Measurements from ENCODE around the gene CHI3L1. TPM values are rescaled to one million over a fixed set of nuclear protein-coding genes. Genes with fewer than 3 reads are reported as not detected.

The CHI3L1 gene
- total RNA-seq, 1 experiment from 2014 or later: 0.42 TPM

DNA sequence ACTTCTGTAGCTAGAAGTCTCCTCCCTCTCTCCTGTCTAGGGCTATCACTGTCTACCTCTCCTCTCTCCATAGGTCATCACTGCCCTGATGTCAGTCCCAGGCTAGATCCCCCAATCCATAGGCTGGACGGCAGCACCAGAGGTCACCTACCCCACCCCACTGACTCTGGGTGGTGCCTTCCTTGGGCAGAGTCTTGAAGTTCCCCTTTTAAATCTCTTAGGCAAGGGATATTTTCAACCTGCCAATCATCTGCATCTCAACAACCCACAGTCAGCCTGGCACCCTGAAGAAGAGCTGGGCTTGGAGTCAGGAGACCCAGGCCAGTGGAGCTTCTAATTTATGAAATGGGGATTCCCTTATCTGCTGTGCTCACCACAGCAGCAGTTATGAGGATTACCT, 24.1 kb downstream of the CHI3L1 start:
- DNase-seq: no peak
- no peak overlapping the region for H3K4me3 ChIP-seq (ENCODE audit: insufficient read depth, low read depth, low read length)
- H3K27me3 ChIP-seq (ENCODE audit: control insufficient read depth, insufficient read depth, low read length): no peaks in the 10 kb centered on the region
- H3K36me3 ChIP-seq (replicated peaks; ENCODE audit: control insufficient read depth, insufficient read depth, low read length): no peaks in the 10 kb centered on the region

DNA sequence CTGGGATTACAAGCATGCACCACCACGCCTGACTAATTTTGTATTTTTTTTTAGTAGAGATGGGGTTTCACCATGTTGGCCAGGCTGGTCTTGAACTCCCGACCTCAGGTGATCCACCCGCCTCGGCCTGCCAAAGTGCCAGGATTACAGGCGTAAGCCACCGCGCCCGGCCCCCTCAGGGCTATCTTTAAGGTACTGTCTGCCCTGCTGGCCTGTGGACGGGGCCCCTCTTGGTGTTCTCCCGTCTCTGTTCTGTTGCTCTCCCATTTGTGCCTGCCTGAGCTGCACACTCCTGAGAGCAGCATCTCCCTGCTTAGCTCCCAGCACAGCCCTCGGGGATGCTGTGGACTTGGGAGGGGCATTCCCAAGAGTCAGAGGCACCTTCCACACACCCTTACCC, 24.8 kb downstream of the CHI3L1 start:
- DNase-seq: no peak
- Histone ChIP-seq H3K4me3 (ENCODE audit: insufficient read depth, low read depth, low read length) (no peak overlapping the region), H3K27me3 (ENCODE audit: control insufficient read depth, insufficient read depth, low read length) (no peaks in the 10 kb centered on the region)

DNA sequence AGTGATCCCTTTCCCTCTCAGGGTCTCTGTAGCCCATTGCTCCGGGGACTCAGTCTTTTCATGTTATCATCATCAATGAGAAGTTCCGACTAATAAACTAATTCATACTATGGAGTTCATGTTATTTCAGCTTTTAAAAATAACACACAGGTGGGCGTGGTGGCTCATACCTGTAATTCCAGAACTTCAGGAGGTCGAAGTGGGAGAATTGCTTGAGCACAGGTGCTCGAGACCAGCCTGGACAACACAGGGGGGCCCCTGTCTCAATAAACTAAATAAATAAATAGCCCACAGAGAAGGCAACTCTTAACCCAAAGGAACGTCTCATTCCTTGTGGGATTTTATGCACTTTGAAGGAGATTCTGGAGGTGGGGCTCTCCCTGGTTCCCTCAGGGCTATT, 25.3 kb downstream of the CHI3L1 start:
- no peak overlapping the region for H3K4me3 ChIP-seq (ENCODE audit: insufficient read depth, low read depth, low read length)
- H3K36me3 ChIP-seq (replicated peaks; ENCODE audit: control insufficient read depth, insufficient read depth, low read length): no peaks in the 10 kb centered on the region
- no peak for DNase-seq
- no peaks in the 10 kb centered on the region for H3K27me3 ChIP-seq (ENCODE audit: control insufficient read depth, insufficient read depth, low read length)

More for the DNA sequence above, 24.8 kb downstream of the CHI3L1 start:
- H3K36me3 ChIP-seq (replicated peaks; ENCODE audit: control insufficient read depth, insufficient read depth, low read length): no peaks in the 10 kb centered on the region

DNA sequence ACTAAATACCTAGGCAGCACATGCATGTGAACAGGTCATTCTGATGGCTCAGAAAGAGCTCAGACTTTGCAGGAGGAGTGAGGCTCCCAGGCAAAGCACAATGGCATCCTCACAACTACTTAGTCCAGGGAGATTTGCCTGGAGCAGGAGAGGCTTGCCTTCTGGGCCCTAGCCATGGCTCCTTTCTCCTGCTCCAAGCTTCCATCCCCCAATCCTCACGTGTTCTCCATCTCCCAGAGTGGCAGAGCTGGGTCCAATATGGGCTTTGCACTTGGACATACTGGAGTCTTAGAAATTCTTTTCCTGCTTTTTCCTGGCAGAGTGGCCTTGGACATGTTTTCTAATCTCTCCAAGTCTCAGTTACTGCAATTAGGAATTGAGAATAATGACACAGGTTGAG, 26.7 kb downstream of the CHI3L1 start:
- no peak overlapping the region for H3K4me3 ChIP-seq (ENCODE audit: insufficient read depth, low read depth, low read length)
- no peaks in the 10 kb centered on the region for H3K36me3 ChIP-seq (replicated peaks; ENCODE audit: control insufficient read depth, insufficient read depth, low read length)
- no peaks in the 10 kb centered on the region for H3K27me3 ChIP-seq (ENCODE audit: control insufficient read depth, insufficient read depth, low read length)
- DNase-seq: no peak

DNA sequence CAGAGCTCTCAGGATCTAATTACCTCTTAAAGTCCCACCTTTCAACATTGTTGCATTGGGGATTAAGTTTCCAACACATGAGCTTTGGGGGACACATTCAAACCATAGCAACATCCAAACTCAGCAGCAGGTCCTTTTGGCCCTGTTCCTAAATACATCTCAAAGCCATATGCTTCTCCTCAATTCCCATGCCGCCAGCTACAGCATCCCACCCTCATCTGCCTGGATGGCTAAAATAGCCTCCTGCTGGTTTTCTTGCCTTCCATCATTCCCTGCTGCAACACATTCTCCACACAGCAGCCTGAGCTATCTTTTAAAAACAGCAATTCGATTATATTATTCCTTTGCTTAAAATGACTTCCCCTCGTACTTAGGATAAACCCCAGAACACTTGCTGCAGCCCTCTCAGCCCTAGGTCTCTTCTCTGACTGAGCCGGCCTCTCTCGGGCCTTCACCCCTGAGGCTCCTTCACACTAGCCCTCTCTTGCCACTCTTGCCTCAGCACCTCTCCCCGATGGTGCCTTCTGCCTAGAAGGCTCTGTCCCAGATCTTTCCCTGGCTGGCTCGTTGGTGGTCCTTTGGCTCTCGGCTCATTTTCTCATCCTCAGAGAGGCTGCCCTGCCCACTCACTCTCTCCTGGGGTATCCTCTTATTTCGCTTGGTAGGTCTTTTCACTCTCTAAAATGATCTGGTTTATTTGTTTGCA, 27.4 kb downstream of the CHI3L1 start:
- no peak for DNase-seq
- H3K4me3 ChIP-seq (ENCODE audit: insufficient read depth, low read depth, low read length): no peak overlapping the region

DNA sequence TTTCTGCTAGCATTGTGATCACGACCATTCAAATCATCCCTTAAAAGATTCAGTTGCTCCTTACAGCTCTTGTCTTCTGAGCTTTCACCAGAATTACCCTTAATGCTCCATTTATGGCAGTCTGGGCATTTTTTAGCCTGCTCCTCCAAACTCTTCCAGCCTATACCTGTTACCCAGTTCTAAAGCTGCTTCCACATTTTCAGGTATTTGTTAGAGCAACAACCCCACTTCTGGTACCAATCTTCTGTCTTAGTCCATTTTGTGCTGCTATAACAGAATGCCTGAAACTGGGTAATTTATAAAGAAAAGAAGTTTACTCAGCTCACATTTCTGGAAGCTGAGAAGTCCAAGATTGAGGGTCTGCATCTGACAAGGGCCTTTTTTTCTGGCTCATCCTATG, 28.1 kb downstream of the CHI3L1 start:
- no peaks in the 10 kb centered on the region for H3K36me3 ChIP-seq (replicated peaks; ENCODE audit: control insufficient read depth, insufficient read depth, low read length)
- DNase-seq: no peak
- no peaks in the 10 kb centered on the region for H3K27me3 ChIP-seq (ENCODE audit: control insufficient read depth, insufficient read depth, low read length)
- H3K4me3 ChIP-seq (ENCODE audit: insufficient read depth, low read depth, low read length): no peak overlapping the region

More for the DNA sequence above, 27.4 kb downstream of the CHI3L1 start:
- H3K27me3 ChIP-seq (ENCODE audit: control insufficient read depth, insufficient read depth, low read length): no peaks in the 10 kb centered on the region
- no peaks in the 10 kb centered on the region for H3K36me3 ChIP-seq (replicated peaks; ENCODE audit: control insufficient read depth, insufficient read depth, low read length)

DNA sequence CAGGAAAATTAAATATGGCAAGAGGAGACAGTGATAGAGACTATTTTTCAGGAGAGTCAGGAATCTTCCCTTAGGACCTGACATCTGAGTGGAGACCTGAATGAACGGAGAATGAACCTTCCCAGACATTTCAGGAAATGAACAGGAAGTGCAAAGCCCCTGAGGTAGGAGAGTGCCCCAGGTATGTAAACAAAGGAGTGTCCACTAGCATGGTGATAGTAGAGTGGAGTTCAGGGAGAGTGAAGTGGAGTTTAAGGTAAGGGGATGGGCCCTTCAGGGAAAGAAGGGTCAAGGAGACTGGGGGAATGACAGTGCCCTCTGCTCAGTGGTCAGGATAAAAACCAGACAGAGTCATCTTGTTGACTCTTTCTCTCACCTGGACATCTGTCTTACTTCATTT, 30.2 kb downstream of the CHI3L1 start:
- Histone ChIP-seq H3K36me3 (replicated peaks; ENCODE audit: control insufficient read depth, insufficient read depth, low read length) (no peaks in the 10 kb centered on the region), H3K27me3 (ENCODE audit: control insufficient read depth, insufficient read depth, low read length) (no peaks in the 10 kb centered on the region), H3K4me3 (ENCODE audit: insufficient read depth, low read depth, low read length) (no peak overlapping the region)
- DNase-seq: no peak

DNA sequence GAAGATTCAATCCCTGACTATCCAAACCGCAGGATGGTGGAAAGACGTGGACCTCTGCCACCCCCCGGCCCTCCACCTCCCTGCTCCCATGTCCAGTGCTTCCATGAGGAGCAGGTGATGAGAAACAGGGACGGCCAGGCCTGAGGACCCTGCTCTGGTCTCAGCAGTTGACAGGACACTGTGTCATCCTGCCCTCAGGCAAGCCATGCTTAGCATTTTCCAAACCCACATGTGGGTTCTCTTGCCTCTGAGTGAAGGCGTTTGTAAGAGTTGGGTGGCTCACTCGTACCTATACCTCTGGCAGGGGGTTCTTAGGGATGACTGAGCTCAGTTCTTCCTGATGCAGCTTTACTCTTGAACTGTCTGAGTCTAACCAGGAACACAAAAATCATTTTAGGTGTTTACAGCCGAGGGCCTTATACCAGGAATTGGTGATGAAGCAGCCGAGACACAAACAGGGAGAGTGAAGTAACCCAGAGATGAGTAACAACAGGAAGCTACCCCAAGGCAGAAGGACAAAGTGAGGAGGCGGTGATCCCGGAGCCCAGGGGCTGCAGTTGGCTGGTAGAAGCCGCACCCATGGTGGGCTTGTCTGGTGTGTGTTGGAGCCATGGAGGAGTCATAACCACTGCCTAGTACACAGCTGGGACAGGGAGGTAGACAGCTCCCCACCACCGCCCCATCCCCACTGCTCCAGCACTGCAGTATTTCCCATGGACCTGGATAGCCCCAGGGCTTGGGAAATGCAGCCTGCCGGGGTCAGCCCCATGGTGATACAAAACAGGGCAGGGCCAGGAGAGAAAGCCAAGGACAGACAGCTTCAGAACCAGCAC, 32.3 kb downstream of the CHI3L1 start:
- H3K4me3 ChIP-seq (ENCODE audit: insufficient read depth, low read depth, low read length): no peak overlapping the region
- no peak for DNase-seq
- H3K36me3 ChIP-seq (replicated peaks; ENCODE audit: control insufficient read depth, insufficient read depth, low read length): no peaks in the 10 kb centered on the region
- no peaks in the 10 kb centered on the region for H3K27me3 ChIP-seq (ENCODE audit: control insufficient read depth, insufficient read depth, low read length)

DNA sequence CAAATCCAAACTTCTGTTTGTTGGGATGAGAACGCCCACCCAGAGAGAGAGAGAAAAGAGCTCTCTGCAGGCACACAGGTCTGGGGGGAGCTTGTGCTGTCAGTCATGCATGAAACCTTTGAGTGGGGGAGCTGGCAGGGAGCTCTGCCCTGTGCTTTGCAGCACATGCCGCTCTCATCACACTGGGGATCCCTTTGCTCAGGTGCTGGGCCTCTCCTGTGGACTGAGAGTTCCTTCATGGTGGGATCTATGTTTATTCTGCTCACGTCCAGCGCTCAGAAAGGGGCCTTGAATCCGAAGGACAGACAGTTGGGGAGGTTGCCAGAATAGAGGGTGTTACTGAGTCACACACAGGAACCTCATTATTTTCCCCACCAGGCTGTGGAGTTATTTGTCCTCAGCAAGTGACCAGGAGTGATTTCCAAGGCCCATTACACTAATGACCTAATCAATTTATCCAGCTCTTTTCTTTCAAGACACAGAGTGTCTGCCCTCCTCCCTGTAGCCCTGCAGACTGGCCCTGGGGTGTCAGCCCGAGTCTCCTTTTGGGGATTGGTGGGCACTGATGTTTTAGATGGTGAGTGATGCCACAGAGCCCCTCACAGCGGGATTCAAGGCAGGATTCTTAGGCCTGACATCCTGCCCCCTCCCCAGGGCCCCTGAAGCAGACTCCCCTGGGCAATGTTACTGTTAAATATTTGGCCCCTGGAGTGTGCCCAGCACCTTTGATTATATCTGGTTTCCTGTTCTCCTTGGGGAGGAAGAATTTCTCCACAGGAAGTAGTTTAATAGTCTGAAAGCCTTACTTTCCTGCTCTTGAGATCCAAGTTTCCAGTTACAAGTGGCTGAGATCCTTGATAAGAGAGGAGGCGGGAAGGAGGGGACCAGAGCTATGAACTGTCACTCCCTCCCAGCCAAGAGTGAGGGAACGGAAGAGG, 33.2 kb downstream of the CHI3L1 start:
- DNase-seq: no peak
- no peak overlapping the region for H3K4me3 ChIP-seq (ENCODE audit: insufficient read depth, low read depth, low read length)
- no peaks in the 10 kb centered on the region for H3K36me3 ChIP-seq (replicated peaks; ENCODE audit: control insufficient read depth, insufficient read depth, low read length)
- H3K27me3 ChIP-seq (ENCODE audit: control insufficient read depth, insufficient read depth, low read length): no peaks in the 10 kb centered on the region

DNA sequence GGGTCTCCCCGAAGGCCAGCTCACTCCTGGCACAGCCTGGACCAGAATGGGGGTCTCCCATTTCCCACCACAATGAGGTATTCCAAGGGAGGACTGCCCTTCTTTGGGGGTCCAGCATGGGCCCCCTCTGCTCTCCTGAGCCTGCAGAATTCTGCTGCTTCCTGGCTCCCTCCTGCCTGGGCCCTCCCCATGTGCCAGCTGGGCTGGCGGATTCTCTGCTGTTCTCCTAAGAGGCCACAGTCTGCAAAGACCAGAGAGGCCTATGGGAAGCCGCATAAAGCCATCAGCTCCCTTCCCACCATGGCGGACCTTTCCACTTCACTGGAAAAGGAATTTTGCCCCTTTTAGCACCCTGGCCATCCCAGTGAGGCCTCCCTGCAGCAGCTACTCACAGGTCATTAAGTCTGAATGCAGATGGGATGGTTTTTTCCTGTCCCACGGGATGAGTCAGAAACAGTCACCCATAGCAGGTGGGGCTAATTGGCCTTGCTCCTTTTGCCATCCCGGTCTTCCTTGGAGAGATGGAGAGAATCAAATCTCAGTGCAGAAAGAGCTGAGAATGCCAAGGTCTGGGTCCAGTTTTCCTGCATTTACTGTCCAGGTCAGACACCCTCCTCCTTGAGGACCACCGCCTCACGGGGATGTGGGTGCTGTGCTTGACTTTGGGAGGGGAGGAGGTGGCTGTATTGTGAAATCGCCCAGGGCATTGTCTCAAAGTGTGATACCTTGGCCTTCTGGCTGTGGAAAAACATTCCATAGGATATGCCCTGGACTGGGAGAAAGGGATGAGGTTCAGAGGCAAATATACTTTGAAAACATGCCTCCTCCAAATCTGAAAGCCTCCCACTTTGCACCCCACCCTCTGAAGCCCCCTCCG, 34.1 kb downstream of the CHI3L1 start:
- H3K36me3 ChIP-seq (replicated peaks; ENCODE audit: control insufficient read depth, insufficient read depth, low read length): no peaks in the 10 kb centered on the region
- no peak overlapping the region for H3K4me3 ChIP-seq (ENCODE audit: insufficient read depth, low read depth, low read length)
- no peaks in the 10 kb centered on the region for H3K27me3 ChIP-seq (ENCODE audit: control insufficient read depth, insufficient read depth, low read length)
- DNase-seq: no peak

DNA sequence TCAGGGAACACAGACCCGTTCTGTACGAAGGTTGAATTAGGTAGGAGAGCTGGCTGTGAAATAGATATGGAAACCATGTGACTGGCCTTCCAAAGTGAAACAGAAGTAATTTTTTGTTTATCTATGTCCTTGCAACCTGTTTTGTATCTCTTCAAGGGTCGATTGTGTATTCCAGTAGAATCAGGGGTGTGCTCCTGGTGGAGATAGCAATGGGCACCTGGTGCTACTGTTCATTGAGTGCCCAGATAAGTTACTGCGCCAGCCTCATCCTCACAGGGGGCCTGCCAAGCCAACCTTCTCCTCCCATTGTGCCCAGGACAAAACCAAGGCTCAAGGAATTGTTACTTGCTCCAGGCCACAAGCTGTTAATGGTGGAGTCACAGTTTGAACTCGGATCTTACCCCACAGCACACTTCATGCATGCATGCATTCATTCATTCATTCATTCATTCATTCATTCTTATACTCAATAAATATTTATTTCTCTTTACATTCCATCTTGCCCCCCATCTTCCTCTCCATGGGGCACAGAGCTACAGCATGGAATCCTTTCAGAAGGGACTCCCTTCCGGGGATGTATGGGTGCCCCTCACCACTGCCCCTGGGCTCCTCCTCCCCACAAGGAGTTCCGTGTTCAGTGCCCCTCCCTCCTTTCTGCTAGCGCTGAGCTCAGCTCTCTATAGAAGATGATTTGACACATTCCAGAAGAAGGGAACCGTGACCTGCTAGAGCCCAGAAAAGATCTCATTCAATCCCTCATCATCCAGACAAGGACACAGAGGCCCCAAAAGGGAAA, 34.9 kb downstream of the CHI3L1 start:
- no peak for DNase-seq
- Histone ChIP-seq H3K27me3 (ENCODE audit: control insufficient read depth, insufficient read depth, low read length) (no peaks in the 10 kb centered on the region), H3K36me3 (replicated peaks; ENCODE audit: control insufficient read depth, insufficient read depth, low read length) (no peaks in the 10 kb centered on the region), H3K4me3 (ENCODE audit: insufficient read depth, low read depth, low read length) (no peak overlapping the region)

DNA sequence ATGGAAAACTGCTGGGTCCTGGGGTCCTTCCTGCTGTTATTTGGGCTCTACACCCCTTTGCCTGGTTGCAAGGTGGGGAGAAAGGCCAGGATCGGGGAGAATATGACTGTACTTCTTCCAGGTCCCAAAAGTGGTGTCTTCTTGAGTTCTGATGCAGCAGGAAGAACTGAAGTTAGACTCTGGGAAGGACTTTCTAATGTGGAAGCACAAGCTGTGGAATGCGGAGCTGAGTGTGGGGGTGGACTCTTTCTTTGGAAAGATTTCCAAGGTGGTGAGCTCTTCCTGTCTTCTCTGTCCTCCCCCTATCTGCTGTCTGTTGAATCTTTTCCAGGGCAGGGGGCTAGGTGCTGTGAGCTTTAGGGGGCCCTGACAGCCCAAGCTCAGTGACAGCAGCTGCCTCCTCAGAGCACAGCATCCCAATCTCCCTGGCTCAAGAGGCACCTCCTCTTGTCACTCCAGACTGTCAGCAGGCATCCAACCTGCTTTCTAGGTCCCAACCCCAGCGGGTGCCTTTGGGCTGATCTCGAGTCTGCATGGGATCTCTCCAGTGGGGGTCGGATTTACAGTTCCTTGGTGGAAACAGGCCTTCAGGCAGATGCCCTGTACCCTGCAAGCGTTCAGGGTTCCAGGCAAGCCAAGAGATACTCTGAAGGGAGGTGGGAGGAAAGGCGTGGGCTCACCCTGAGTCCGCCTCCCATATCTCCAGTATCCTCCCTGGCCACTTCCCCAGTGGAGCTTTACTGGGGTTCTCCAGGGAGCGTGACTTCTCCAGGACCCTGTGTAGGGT, 35.8 kb downstream of the CHI3L1 start:
- H3K36me3 ChIP-seq (replicated peaks; ENCODE audit: control insufficient read depth, insufficient read depth, low read length): no peaks in the 10 kb centered on the region
- no peaks in the 10 kb centered on the region for H3K27me3 ChIP-seq (ENCODE audit: control insufficient read depth, insufficient read depth, low read length)
- no peak overlapping the region for H3K4me3 ChIP-seq (ENCODE audit: insufficient read depth, low read depth, low read length)
- no peak for DNase-seq

Data from H7 (cell line).